GDM1 (cell line): ENCODE measurements around the gene CPPED1.

ENCODE experiments used
- DNase-seq: peaks from one replicate; lab custom pipeline; 2025; lab: John Stamatoyannopoulos, UW

Gene CPPED1

GRCh38 chr16:12609937-12610699, 193.6 kb downstream of the CPPED1 start:
- DNase-seq: no peak
